Activated CD4-positive, alpha-beta T cell treated with anti-CD3 and anti-CD28 coated beads for 48 hours (primary cell): ENCODE data around the gene KRT6B.
"Not testable (repeated sequence)": the region's sequence is repeated elsewhere in the genome, so short reads cannot be mapped to it uniquely, and the experiment has no call there.

Source experiments
- DNase-seq: peaks from one replicate; pipeline ENCODE4 v3.0.0-alpha.2; 2020

The KRT6B gene

GRCh38 chr12:52452101-52452500 lies at the start of gene KRT6B:
Gene KRT6B (minus strand): TSS chr12:52452146. CDS start chr12:52452078, 68 bp downstream.
- DNase-seq: no peak

DNA sequence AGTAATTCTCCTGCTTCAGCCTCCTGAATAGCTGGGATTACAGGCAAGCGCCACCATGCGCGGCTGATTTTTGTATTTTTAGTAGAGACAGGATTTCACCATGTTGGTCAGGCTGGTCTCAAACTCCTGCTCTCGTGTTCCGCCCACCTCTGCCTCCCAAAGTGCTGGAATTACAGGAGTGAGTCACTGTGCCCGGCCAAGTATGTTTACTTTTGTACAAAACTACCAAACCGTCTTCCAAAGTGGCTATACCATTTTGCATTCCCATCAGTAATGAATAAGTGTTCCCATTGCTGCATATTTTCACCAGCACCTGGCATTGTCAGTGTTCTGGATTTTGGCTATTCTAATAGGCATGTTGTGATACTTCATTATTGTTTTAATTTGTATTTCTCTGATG lies 49.5 kb upstream of the KRT6B start:
- no peak for DNase-seq

- not testable (repeated sequence) for DNase-seq
These were observed 48.6 kb upstream of the KRT6B start for GRCh38 chr12:52500574-52500973.

DNA sequence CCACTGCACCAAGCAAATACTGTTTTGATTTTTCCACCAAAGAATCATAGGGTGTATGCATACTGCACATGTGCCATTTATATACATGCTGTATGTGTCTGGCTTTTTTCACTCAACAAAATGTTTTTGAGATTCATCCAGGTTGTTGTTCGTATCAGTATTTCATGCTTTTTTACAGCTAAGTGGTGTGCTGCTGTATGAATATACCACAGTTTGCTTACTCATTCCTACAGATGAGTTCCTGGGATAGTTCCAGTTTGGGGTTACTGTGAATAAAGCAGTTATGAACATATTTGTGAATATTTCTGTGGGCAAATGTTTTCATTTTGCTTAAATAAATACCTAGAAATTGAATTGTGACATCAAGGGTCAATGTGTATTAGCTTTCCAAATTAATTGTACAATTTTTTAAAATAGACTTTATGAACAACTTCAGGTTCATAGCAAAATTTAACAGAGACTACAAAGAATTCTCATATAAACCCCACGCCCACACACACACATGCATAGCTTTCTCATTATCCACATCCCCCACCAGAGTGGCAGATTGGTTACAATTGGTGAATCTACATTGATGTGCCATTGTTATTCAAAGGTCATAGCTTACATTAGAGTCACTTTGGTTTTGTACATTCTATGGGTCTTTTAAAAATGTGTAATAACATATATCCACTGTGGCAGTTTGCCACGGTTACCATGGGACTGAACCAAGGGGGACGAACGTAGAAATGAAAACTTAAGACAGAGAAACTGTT lies 48.0 kb upstream of the KRT6B start:
- DNase-seq: no peak

DNA sequence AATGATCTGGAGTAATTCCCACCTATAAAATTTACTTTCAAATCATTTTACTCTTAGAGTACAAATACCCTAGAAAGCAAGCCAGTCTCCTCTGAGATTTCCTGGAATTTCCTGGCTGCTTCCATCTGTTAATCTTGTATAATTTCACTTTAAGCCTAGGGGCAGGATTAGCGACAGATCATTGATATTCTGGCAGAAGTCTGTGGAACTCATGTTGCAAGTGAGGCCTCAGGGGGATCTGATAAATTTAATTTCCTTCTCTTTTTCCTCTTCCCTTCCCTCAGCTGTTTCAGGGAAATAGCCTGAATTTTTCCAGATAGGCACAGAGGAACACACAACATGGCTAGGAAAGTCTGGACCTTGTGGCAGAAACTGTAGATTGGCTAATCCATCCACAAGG lies 47.0 kb upstream of the KRT6B start:
- no peak for DNase-seq

GRCh38 chr12:52497975-52498374 lies 46.0 kb upstream of the KRT6B start:
- no peak for DNase-seq

- DNase-seq: no peak
These were observed 44.7 kb upstream of the KRT6B start for GRCh38 chr12:52496590-52497071.

- DNase-seq: no peak
These were observed 44.1 kb upstream of the KRT6B start for GRCh38 chr12:52496054-52496453.

GRCh38 chr12:52495389-52495788 lies 43.4 kb upstream of the KRT6B start:
- DNase-seq: no peak

- DNase-seq: no peak
These were observed 42.6 kb upstream of the KRT6B start for GRCh38 chr12:52494518-52494917.

GRCh38 chr12:52494100-52494499 lies 42.2 kb upstream of the KRT6B start:
- DNase-seq: no peak

- DNase-seq: no peak
These were observed 41.2 kb upstream of the KRT6B start, which contains the start of gene KRT6A for GRCh38 chr12:52493172-52493571. Gene KRT6A (minus strand): TSS chr12:52493257. CDS start chr12:52493188, 69 bp downstream.

- not testable (repeated sequence) for DNase-seq
These were observed 40.5 kb upstream of the KRT6B start for GRCh38 chr12:52492405-52492804.

DNA sequence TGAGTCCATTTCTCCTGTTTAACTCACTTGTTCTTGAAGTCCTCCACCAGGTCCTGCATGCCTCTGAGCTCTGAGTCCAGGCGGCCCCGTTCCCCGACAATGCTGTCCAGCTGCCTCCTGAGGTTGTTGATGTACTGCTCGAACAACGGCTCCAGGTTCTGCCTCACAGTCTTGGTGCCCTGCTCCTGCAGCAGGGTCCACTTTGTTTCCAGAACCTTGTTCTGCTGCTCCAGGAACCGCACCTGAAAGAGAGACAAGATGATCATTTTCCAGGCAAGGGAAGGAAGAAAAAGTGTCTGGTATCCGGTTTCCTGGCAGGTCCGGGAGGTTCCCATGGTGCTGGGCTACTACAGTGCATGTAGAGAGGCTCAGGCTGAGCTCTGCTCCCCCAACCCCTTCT lies 39.5 kb upstream of the KRT6B start:
- not testable (repeated sequence) for DNase-seq

GRCh38 chr12:52488736-52489135 lies 36.8 kb upstream of the KRT6B start:
- DNase-seq: no peak

- not testable (repeated sequence) for DNase-seq
These were observed 35.9 kb upstream of the KRT6B start for GRCh38 chr12:52487744-52488443.

GRCh38 chr12:52487211-52487610 lies 35.3 kb upstream of the KRT6B start:
- no peak for DNase-seq

GRCh38 chr12:52486166-52487105 lies 34.5 kb upstream of the KRT6B start:
- DNase-seq: no peak

GRCh38 chr12:52480073-52480472 lies 28.1 kb upstream of the KRT6B start:
- no peak for DNase-seq

DNA sequence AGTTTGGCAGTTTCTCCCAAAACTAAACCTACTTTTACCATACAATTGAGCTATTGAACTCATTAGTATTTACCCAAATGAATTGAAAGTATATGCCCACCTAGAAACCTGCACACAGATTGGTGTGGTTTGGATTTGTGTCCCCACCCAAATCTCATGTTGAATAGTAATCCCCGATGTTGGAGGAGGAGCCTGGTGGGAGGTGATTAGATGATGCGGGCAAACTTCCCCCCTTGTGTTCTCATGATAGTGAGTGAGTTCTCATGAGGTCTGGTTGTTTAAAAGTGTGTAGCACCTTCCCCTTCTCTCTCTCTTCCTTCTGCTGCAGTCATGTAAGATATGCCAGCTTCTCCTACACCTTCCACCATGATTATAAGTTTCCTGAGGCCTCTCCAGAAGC lies 25.7 kb upstream of the KRT6B start:
- DNase-seq: no peak

GRCh38 chr12:52474212-52474611 lies 22.3 kb upstream of the KRT6B start:
- DNase-seq: no peak

GRCh38 chr12:52473768-52474167 lies 21.8 kb upstream of the KRT6B start, which contains the start of gene KRT6C:
Gene KRT6C (minus strand): TSS chr12:52473805. CDS start chr12:52473737, 68 bp downstream.
- DNase-seq: no peak

GRCh38 chr12:52469853-52470252 lies 17.9 kb upstream of the KRT6B start:
- no peak for DNase-seq
